DMS 273 (cell line): ENCODE data around the gene TRMT2B.
"Not testable (repeated sequence)": the region's sequence is repeated elsewhere in the genome, so short reads cannot be mapped to it uniquely, and the experiment has no call there.

Experiments used
- DNase-seq: peaks from one replicate; lab custom pipeline; 2025; ENCODE audit not compliant: unreplicated experiment; lab: John Stamatoyannopoulos, UW

TRMT2B gene, protein sequence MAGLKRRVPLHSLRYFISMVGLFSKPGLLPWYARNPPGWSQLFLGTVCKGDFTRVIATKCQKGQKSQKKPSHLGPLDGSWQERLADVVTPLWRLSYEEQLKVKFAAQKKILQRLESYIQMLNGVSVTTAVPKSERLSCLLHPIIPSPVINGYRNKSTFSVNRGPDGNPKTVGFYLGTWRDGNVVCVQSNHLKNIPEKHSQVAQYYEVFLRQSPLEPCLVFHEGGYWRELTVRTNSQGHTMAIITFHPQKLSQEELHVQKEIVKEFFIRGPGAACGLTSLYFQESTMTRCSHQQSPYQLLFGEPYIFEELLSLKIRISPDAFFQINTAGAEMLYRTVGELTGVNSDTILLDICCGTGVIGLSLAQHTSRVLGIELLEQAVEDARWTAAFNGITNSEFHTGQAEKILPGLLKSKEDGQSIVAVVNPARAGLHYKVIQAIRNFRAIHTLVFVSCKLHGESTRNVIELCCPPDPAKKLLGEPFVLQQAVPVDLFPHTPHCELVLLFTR

DNA sequence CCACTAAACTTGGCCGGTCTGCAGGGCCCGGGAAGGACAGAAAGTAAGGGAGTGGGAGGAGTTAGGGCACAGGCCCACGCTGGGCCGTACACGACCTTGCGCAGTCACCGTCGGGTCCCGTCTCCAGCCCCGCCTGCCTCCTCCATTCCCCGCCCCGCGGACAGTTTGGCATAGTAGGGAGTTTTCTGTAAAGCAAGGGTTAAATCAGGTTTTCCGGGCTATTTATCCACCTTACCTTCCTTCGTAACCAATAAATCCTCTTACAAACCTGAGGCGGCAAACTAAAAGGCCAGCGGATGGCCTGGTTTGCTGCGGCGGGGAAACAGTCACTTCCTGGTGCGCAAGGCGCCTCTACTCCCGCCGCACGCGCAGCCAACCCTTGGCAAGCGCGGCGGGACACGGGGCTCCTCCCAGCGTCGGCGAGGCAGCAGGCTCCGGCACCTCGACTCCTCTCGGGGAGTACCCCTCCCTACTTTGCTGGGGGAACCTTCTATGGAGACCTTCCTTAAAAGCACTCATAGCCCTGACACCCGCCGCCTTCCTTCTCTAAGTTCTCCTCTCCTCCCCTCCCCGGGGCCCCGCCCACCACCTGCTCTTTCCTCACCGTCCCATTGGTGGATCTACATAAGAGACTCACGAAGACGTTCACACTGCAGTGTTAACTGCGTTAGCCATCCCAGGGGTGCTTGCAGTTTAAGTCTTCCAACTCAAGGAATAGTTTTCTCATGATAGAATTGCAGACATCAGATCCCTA, at the start of gene TRMT2B:
Gene TRMT2B (minus strand): TSS at position 563 of the 754 bp plus-strand sequence. CDS start 9,822 bp downstream, outside the sequence.
- DNase-seq, result peak; percentile 94

DNA sequence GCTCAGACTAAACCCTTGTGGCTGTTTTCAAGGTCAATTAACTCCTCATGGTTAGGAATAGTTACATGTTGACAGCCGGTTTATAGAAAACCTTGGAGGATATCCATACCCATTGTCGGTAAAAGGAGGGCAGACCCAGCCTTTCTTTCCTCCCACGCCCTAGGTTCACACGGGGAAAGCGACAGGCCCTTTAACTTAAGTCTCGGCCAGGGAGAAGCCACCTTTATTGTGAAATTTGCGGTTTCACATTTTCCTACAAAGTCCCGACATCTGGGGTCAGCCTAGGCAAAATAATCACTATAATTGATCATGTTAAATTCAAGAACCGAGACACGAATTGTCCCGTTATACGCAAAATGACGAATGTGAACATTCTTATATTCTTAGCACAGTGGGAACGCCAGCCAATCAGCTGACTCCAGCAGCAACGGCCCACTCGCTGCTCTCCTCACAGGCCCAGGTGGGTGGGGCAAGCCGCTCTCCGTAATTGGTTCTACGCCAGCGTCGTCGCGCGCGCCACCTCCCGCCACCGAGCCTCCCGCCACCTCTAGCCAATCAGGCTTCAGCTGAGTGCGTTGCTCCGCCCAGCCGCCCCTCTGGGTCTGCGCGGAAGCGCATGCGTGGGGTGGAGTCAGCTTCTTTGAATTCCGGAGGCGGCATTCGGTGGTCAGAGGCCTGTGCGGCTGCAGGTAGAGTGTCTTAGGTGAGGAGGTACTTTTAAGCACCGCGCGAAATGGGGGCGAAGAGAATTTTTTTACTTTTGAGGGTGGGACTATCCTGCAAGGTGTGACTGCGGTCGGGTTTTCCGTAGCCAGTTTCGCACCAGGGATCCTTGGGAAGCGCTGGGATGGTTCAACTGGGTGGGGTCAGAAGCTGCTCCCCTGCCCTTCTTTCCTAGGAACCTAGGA, 45.9 kb upstream of the TRMT2B start, which contains the start of gene CENPI:
Gene CENPI (plus strand): TSS at position 659 of the 908 bp plus-strand sequence. CDS start 2,867 bp downstream, outside the sequence.
- peak; percentile 96 for DNase-seq

DNA sequence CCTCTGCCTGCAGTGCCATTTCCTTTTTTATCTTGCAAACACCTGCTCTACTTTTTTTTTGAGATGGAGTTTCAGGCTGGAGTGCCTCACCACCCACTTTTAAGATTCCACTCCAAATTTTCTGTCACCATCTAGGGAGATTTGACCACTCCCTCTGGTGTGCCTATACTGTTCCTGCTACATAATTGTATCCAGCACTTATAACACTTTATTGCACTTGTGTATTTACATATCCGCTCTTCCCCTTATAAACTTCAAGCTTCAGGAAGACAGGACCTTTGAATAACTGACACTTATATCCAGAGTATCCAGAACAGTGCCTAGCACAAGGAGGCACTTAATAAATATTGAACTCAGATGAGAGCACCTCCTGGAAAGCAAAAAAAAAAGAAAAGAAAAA, 39.9 kb upstream of the TRMT2B start:
- DNase-seq, result no peak

DNA sequence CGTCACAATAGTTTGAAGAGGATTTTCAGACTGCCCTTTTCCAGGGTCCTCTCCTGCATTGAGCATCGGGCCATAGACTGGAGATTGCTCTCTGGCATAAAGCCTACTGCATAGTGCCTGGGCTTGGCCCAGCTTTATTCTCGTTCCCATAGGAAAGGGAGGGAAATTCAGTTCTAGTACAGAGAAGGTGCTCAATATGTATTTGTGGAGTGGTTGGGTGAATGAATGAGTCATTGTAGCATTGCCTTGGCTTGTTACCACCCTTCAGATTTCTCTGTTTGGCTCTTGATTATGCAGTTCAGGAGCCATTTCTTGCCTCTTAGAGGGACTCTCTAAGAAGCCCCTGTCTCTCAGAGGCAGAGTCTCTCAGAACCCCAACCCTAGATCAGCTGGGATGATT, 29.3 kb upstream of the TRMT2B start:
- DNase-seq, result no peak

DNA sequence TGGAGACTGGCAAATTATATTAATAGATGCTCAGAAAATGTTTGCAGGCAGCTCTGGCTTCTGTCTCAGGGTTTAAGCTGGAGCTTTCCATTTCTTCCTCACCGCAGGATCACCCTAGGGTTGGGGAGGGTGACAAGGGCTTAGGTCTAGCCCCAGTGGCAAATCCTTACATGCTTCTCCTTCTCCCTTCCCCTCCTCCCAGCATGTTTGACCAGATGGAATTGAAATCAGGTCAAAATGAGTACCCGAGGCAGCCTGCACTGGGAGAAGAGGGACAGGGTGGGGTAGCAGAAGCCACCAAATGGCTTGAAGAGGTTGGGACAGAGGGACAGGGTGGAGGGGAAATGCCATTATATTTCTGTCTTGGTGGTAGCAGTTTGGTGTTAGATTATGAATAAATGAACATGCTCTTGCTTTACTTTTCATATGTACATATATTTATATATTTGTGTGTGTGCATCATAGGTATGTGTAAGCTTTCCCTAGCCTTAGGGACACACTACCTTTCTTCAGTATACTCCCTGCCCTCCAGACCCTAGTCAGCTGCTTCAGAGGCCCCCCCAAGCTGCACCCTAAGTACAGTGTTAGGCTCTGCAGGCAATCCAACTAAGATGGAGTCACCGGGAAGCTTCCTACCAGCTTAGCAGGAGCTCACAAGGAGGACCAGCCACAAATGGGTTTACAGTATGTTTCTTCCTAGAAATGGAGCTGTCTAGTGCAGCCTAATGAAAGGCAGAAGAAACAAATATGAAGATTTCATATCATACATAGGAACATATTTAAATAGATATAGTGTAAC, 28.6 kb upstream of the TRMT2B start:
- DNase-seq, result no peak

DNA sequence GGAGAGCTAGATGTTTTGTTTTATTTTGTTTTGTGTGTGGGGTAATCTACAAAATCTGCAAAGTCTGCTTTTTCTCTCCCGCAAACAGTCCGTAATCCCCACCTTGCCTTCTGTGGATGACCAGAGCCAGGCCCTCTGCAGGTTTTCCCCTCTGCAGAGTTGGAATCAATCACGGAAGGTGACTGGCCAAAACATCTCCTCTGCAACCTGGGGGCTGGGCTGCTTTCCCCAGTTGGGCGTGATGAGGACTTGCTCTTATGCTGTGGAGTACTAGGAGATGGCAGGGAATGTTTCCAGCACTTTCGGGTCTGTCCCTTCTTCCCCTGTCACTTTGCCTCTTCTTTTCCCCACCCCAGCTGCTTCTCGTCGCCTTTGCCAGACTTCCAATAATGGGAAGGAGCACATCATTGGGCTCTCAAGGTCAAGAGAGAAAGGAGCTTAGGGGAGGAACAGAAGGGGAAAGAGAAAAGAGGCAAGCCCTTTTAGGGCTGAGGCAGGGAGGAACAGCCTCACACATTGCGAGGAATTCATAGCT, 27.9 kb upstream of the TRMT2B start:
- no peak for DNase-seq

DNA sequence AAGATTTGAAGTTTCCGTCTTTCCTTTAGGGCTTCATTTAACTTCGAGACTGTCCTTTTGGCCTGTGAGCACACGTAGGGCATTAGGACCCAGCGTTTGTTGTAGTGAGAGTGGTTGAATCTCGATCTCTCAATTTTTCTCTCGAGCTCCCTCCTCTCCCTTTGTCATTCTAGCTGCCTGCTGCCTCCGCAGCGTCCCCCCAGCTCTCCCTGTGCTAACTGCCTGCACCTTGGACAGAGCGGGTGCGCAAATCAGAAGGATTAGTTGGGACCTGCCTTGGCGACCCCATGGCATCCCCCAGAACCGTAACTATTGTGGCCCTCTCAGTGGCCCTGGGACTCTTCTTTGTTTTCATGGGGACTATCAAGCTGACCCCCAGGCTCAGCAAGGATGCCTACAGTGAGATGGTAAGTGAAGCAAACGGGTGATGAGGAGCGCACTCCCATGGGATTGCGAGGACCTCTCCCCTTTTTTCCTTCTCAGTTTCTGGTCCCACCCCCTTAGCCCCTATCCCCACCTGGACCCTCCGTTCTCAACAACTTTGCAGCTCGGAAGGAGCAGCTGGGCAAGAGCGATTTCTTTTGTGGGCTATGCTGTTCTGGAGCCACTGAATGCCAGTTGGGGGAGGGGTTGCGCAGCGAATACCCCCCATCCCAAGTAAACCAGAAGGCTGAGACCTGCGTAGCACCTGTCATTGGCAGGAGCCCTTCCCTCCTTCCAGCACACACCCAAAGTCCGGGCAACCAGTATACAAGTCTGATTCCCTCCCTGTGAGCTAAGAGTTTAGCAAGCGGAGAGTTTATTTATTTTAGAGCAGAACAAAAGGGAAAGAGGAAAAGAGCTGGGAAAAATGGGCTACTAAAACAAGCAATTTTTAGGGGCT, 27.0 kb upstream of the TRMT2B start, which contains the start of gene TMEM35A:
Gene TMEM35A (plus strand): TSS at position 164 of the 883 bp plus-strand sequence. CDS start 124 bp downstream, at position 288.
- DNase-seq, result no peak

DNA sequence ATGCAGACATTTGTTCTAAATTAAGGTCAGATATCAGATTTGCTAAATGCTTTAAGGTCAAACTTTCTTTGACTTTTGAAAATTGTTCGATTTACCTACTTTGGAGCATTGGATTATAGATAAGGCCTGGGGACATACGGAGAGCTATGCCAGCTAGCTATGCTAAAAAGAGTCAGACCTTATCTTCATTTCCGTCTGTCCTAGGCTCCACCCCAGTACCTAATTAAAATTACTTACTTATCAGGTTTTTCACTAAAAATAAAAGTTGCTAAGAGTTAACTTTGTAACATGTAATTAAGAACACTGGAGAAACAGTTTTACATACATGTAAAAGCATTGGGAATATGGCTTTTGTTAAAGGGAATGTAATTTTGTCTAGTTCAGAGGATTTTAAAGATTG, 19.7 kb upstream of the TRMT2B start:
- no peak for DNase-seq

DNA sequence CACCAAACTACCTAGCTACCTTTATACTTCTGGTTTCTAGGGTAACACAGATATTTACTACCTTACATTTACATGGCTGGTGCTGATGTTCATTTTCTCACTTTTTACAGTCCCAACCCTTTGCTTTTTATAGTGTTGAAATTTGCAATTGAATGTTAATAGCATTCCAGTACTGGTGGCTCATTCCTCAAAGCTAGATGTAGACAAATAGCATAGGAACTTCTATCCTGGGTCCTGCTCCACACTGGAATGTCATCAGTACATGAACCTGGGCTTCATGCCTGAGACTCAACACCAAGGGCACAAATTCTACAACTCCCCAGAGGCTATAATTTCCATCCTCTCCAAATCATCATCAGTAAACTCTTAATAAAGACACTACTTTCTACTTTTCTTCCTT, 10.3 kb upstream of the TRMT2B start:
- no peak for DNase-seq

DNA sequence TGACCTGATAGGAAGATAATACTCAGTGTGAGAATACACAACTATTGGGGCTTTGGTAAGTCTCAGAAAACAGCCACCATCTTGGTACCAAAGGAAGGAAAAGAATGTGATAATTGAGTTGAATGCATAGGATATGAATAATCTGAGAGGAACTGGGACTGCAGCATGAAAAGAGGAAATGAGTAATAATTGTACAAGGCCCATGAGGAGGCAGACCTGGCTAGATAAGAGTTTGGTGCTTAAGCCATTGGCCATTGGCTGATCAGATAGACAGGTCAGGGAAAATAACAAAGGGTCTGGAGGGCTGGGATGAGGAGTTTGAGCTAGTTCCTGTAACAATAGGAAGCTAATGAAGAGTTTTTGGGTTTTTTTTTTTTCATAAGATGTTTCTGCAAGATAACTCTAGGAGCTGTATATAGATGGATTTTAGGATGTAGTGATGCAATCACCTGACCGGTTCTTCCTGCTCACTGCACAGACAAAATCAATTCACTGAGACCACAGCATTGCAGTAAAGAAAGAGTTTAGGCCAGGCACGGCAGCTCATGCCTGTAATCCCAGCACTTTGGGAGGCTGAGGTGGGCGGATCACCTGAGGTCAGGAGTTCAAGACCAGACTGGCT, 5.3 kb upstream of the TRMT2B start:
- DNase-seq, result no peak

DNA sequence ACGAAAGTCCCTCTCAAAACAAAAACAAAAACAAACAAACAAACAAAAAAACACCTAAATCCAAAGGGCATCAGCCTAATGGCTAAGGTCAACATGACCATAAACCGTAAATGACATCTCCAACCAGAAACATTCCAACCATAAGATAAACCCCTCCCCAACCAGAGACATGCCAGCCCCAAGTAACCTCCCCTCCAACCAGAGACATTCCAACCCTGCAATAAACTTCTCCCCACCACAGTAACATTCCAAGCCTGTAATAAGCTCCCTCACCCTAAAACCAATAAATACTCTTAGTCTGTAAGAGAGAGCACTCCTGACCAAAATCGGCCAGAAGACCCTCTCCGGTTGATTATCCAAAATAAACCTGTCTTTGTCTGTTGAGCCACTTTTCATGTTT, 4.6 kb upstream of the TRMT2B start:
- not testable (repeated sequence) for DNase-seq

DNA sequence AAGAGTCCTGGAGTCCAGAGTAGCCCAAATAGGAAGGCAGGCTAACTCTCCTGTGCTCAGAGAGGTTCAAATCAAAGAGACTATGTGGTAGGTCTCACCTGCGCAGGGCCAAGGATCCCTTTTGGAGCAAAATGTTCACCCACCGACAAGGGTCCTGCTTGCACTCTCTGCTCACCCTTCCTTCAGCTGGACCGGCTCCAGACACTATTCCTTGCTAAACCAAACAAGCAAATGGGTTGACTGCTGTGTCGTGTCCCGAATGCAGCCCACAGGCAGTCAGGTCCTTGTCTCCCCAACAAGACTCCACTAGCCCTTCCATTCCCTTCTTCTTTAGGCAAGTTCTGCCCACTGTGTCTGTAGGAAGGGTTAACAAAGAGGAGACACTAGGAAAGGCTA, 760 bp downstream of the TRMT2B start:
- no peak for DNase-seq

DNA sequence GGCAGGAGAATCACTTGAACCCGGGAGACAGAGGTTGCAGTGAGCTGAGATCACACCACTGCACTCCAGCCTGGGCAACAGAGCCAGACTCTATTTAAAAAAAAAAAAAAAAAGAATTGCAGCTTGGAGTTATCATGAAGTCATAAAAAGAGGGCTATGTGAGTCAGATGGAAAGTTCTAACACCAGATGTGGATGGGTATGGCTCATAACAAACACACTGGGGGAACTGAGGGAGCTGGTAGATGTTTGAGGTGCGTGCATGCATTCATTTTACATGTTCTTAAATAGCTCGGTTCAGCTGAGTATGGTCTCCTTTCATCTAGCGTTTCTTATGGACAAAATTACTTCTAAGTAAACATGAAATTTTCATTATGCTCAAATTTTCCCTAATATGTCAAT, 11.7 kb downstream of the TRMT2B start:
- DNase-seq, result no peak

DNA sequence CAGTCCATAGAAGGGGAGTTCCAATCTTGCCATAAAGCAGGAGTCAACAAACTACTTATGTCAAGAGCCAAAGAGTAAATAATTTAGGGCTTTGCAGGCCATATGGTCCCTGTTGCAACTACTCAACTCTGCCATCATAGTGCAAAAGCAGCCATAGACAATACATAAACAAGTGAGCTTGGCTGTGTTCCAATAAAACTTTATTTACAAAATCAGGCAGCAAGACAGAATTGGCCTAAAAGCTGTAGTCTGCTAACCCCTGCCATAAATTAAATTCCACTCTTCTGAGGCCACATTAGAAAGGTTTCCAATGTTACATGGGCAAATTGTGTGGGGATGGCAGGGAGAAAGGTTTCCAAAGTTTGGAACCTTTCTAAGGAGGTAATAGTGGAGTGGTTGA, 14.7 kb downstream of the TRMT2B start:
- peak; percentile 9 for DNase-seq

DNA sequence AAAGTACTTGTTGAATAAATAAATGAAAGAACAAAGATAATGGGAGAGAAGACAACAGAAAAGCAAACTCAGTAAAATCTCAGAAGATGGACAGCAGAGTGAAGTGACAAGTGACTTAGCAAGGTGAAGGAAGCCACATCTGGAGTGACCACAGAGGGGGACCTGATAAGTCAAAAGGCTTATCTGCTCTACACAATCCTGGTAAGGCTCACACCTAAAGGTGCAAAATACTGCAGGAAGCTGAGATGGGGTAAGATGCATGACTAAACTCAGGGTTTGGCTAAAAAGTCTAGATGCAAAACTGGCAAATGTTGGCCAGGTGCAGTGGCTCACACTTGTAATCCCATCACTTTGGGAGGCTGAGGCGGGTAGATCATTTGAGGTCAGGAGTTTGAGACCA, 22.2 kb downstream of the TRMT2B start:
- DNase-seq, result no peak

DNA sequence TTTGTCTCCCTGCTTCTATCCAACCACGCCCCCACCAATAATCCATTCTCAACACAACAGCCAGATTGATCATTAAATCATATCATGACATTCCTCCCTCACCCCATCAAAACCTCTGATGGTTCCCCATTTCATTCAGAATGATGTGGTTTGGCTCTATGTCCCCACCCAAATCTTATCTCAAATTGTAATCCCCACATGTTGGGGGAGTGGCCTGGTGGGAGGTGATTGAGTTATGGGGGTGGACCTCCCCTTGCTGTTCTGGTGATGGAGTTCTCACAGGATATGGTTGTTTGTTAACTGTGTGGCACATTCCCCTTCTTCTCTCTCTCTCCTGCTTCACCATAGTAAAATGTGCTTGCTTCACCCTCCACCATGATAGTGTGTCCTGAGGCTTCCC, 23.3 kb downstream of the TRMT2B start:
- no peak for DNase-seq

DNA sequence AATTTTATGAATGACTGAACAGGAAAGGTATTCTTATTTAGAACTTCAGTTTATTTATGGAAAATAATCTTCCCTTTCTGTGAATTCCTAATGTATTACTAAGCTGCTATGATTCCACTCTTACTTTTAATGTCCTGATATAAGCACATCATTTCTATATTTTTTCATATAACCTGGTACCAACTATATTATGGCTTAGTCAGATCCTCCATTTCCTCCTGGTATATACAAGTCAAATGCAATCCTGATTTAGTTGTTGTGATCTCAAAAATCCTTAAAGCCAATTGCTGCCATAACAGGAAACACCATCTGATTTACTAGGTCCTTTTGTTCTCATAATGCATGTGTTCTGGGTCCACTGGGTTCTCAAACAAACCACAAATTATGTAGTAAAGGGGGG, 26.8 kb downstream of the TRMT2B start:
- no peak for DNase-seq

DNA sequence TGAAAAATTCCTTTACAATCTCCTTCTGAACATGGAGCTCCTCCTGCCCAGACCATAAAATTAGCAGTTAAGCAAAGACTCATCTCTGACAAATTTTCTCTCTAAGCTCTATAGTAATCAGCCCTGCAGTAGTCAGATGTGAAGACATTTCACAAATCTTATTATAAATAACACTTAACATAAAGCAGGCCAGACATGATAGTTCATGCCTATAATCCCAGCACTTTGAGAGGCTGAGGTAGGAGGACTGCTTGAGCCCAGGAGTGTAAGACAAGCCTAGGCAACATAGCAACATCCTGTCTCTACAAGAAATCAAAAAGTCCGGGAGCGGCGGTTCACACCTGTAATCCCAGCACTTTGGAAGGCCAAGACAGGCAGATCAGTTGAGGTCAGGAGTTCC, 29.9 kb downstream of the TRMT2B start:
- DNase-seq, result no peak
